SK-N-SH (cell line): Measurements from ENCODE around the gene CFAP221.

Experiments
- GATA2 ChIP-seq: sonication (generic); formaldehyde crosslinking; IDR thresholded peaks from 2 replicates; pipeline ENCODE4 v1.5.0; 2020; ENCODE audit warnings: mild to moderate bottlenecking, missing genetic modification reagents
- MEF2A ChIP-seq: IDR thresholded peaks from 2 replicates; pipeline ENCODE4 v1.4.0; 2012; ENCODE audit warnings: low read depth, borderline replicate concordance
- POLR2AphosphoS5 ChIP-seq: IDR thresholded peaks from 2 replicates; pipeline ENCODE4 v1.6.1; 2012; ENCODE audit warnings: low read depth, low read length
- TF ChIP-seq, protein P1 (sequence below): fragments of 200-600 bp; sonication (generic); IDR thresholded peaks from 2 replicates; pipeline ENCODE4 v1.6.1; 2017; ENCODE audit warnings: antibody characterized with exemption, mild to moderate bottlenecking, moderate library complexity

DNA sequence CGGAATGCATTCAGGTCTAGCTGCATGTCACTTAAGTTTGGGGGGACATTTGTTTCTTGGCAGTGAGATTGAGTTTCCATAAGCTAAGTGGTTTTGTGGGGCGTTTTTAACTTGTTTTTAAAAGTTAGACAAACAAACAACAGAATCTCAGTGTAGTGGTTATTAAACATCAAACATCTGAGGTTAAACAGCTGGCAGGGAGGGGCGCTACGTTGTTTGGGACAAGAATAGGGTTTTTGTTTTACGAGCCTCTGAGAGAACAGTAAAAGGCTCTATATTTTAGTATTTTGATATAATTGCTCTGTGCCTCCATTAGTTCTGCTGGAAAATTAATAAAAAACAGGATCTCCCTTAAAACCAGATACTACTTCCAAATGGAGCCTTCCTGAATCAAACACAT lies 93.1 kb downstream of the CFAP221 start:
- TF ChIP-seq GATA2 (no peak), POLR2AphosphoS5 (no peak), MEF2A (no peak)
- TF ChIP-seq, protein P1, sequence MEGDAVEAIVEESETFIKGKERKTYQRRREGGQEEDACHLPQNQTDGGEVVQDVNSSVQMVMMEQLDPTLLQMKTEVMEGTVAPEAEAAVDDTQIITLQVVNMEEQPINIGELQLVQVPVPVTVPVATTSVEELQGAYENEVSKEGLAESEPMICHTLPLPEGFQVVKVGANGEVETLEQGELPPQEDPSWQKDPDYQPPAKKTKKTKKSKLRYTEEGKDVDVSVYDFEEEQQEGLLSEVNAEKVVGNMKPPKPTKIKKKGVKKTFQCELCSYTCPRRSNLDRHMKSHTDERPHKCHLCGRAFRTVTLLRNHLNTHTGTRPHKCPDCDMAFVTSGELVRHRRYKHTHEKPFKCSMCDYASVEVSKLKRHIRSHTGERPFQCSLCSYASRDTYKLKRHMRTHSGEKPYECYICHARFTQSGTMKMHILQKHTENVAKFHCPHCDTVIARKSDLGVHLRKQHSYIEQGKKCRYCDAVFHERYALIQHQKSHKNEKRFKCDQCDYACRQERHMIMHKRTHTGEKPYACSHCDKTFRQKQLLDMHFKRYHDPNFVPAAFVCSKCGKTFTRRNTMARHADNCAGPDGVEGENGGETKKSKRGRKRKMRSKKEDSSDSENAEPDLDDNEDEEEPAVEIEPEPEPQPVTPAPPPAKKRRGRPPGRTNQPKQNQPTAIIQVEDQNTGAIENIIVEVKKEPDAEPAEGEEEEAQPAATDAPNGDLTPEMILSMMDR = no peak
